Cardiac muscle cell (in vitro differentiated cells and primary cell): ENCODE measurements around the gene IQGAP2. TPM values are rescaled to one million over a fixed set of nuclear protein-coding genes. Genes with fewer than 3 reads are reported as not detected.

Source experiments
- DNase-seq, 2 donors: peaks; one replicate each; pipeline versions ENCODE4 v3.0.0 to v3.0.0-alpha.2; 2010 to 2017; ENCODE audit warnings: low read depth in 1 of 2, low spot score in 1 of 2
- H3K27ac ChIP-seq: fragments of 200-600 bp; sonication (generic); 2 replicates; pipeline ENCODE4 v1.5.1; 2016
- H3K27me3 ChIP-seq: fragments of 200-600 bp; sonication (generic); 2 replicates; pipeline ENCODE4 v1.6.0; 2016; ENCODE audit warnings: control low read depth
- H3K36me3 ChIP-seq: fragments of 200-600 bp; sonication (generic); 2 replicates; pipeline ENCODE4 v1.5.1; 2016; ENCODE audit warnings: control low read depth
- H3K4me1 ChIP-seq: fragments of 200-600 bp; sonication (generic); 2 replicates; pipeline ENCODE4 v1.8.1; 2017; ENCODE audit warnings: low read depth, mild to moderate bottlenecking, mixed run types
- H3K4me3 ChIP-seq: fragments of 200-600 bp; sonication (generic); 2 replicates; pipeline ENCODE4 v1.5.1; 2016; ENCODE audit warnings: mild to moderate bottlenecking
- H3K9me3 ChIP-seq: fragments of 200-600 bp; sonication (generic); 2 replicates; pipeline ENCODE4 v1.5.1; 2017; ENCODE audit warnings: low read depth, mild to moderate bottlenecking, control low read depth
- CTCF ChIP-seq: IDR thresholded peaks from 2 replicates; pipeline ENCODE4 v1.5.1; 2012; ENCODE audit warnings: low read depth, mild to moderate bottlenecking, low read length
- polyA plus RNA-seq: library from polyadenylated mRNA; unstranded; fragments of >200 nt; fragmentation: Nextera tagmentation; extraction: Ambion mirVana; gene quantifications from 2 replicates; pipeline ENCODE4 v1.2.1, GENCODE V29; 2016
- total RNA-seq: library from RNA; depleted of rRNA; stranded (reverse); fragments of >200 nt; gene quantifications from 2 replicates; pipeline ENCODE4 v1.2.3, GENCODE V29; 2016

Gene IQGAP2
- total and polyA plus RNA-seq, 2 experiments from 2014 or later, result 4.1 to 10.8 TPM

DNA sequence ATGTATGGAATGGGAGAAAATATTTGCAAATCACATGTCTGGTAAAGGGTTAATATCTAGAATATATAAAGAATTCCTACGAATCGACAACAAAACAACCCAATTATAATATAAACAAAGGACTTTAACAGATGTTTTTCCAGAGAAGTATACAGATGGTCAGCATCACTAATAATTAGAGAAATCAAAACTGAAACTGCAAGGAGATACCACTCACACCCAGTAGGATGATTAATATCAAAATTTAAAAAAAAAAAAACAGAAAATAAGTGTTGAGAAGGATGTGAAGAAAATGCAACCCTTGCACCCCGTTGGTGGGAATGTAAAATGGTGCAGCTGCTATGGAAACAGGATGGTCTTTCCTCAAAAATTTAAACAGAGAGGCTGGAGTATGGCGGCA lies 278.2 kb downstream of the IQGAP2 start:
- Histone ChIP-seq H3K4me3 (no peak overlapping the region), H3K27me3 (no peaks in the 10 kb centered on the region), H3K9me3 (no peaks in the 10 kb centered on the region), H3K4me1 (peaks cover 13% of the 10 kb centered on the region), H3K27ac (no peak overlapping the region), H3K36me3 (no peaks in the 10 kb centered on the region)
- no peak for TF ChIP-seq CTCF
- no peak for DNase-seq

- Histone ChIP-seq H3K4me3 (no peak overlapping the region), H3K27me3 (no peaks in the 10 kb centered on the region), H3K9me3 (no peaks in the 10 kb centered on the region), H3K36me3 (no peaks in the 10 kb centered on the region), H3K27ac (no peak overlapping the region), H3K4me1 (peaks cover 13% of the 10 kb centered on the region)
- DNase-seq, result peak in 1 of 2 donors; percentile 40
- no peak for TF ChIP-seq CTCF
Observed at GRCh38 chr5:76682387-76682786, 279.3 kb downstream of the IQGAP2 start.

- Histone ChIP-seq H3K27ac (no peak overlapping the region), H3K4me1 (peaks cover 13% of the 10 kb centered on the region), H3K36me3 (no peaks in the 10 kb centered on the region), H3K9me3 (no peaks in the 10 kb centered on the region), H3K4me3 (no peak overlapping the region), H3K27me3 (no peaks in the 10 kb centered on the region)
- TF ChIP-seq CTCF, result no peak
- DNase-seq, result no peak
Observed at GRCh38 chr5:76683816-76684731, 281.0 kb downstream of the IQGAP2 start.

GRCh38 chr5:76684756-76685519 lies 281.9 kb downstream of the IQGAP2 start:
- TF ChIP-seq CTCF, result no peak
- H3K9me3 ChIP-seq, result no peaks in the 10 kb centered on the region
- no peak for DNase-seq
- no peak overlapping the region for H3K4me3 ChIP-seq
- peaks cover 13% of the 10 kb centered on the region for H3K4me1 ChIP-seq
- no peak overlapping the region for H3K27ac ChIP-seq
- no peaks in the 10 kb centered on the region for H3K27me3 ChIP-seq
- H3K36me3 ChIP-seq, result no peaks in the 10 kb centered on the region

GRCh38 chr5:76685704-76686103 lies 282.6 kb downstream of the IQGAP2 start:
- Histone ChIP-seq H3K9me3 (no peaks in the 10 kb centered on the region), H3K36me3 (no peaks in the 10 kb centered on the region), H3K4me1 (peaks cover 13% of the 10 kb centered on the region), H3K27ac (no peak overlapping the region), H3K4me3 (no peak overlapping the region), H3K27me3 (no peaks in the 10 kb centered on the region)
- DNase-seq, result peak in 1 of 2 donors; percentile 41
- no peak for TF ChIP-seq CTCF
